ENCODE measurements around the gene LATS2. TPM values are rescaled to one million over a fixed set of nuclear protein-coding genes. Genes with fewer than 3 reads are reported as not detected.
A peak's percentile ranks its signal among the peaks of the same experiment; 100 is the strongest.

LATS2 gene
- total and polyA plus RNA-seq, 9 donors: 7.3 to 25.7 (median 17.7) TPM

DNA sequence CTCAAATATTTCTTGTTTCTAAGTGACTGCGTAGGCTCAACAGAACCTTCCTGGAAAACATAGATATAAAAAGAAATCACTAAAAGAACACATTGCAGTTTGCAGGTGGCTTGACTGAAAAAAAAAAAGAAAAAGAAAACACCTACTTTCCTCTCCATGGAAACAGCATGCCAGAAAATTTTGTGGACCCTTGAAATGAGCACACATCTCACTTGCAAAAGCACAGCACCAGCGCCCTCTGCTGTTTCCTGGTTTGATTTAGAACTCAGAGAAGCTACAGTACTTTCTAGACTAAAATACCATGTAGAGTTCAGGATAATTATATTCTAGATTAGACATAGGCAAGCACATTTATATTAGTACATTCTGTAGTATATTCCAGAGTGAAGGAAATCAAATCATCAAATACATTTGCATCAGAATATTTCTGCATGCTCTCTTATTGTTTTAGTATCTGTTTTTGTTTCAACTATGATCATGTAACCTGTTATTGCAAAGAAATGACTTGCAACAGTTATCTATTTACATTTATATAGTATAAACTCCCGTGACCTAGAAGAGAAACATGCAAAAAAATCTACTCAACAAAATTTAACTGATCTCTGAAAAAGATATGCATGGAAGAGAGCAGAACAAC, 136.5 kb downstream of the LATS2 start:
- Histone ChIP-seq H3K36me3 (ENCODE audit: control insufficient read depth, insufficient read depth, low read length) (no peaks in the 10 kb centered on the region), H3K9me3 (replicated peaks; ENCODE audit: control insufficient read depth, low read depth, low read length) (no peaks in the 10 kb centered on the region), H3K27ac (ENCODE audit: low read length) (no peak overlapping the region), H3K27me3 (ENCODE audit: control insufficient read depth, insufficient read depth, low read length) (no peaks in the 10 kb centered on the region), H3K4me1 (ENCODE audit: control insufficient read depth, insufficient read depth, low read length) (peaks cover 13% of the 10 kb centered on the region), H3K4me3 (ENCODE audit: low read length) (no peak overlapping the region)
- WGBS (ENCODE audit: insufficient coverage): no CpG with 5 or more reads among the region's 3 CpGs
- peak; percentile 93 for DNase-seq

- WGBS (ENCODE audit: insufficient coverage): 49% methylated on average over 4 of the region's 4 CpGs
- no peak overlapping the region for H3K4me3 ChIP-seq (ENCODE audit: low read length)
- no peaks in the 10 kb centered on the region for H3K27me3 ChIP-seq (ENCODE audit: control insufficient read depth, insufficient read depth, low read length)
- H3K9me3 ChIP-seq (replicated peaks; ENCODE audit: control insufficient read depth, low read depth, low read length): no peaks in the 10 kb centered on the region
- no peaks in the 10 kb centered on the region for H3K36me3 ChIP-seq (ENCODE audit: control insufficient read depth, insufficient read depth, low read length)
- peak; percentile 46 for DNase-seq
- H3K4me1 ChIP-seq (ENCODE audit: control insufficient read depth, insufficient read depth, low read length): peaks cover 13% of the 10 kb centered on the region
- peak overlapping the region; percentile 1 for H3K27ac ChIP-seq (ENCODE audit: low read length)
These were observed 138.1 kb downstream of the LATS2 start for GRCh38 chr13:20923272-20923671.

Other genes with a start within 250 kb of the LATS2 start
- 19.6 TPM for gene XPO4, start 158.8 kb downstream of the LATS2 start, total RNA-seq
- 10 to 100 TPM; 15.4 to 39.8 (median 25.6) TPM for gene XPO4, start 158.8 kb downstream of the LATS2 start, polyA plus RNA-seq (ENCODE audit: insufficient read depth in 1 of 8, insufficient read length in 8 of 8, low replicate concordance in 1 of 8)
- gene SAP18, start 78.5 kb upstream of the LATS2 start, total RNA-seq: 137 TPM
- gene SAP18, start 78.5 kb upstream of the LATS2 start, polyA plus RNA-seq (ENCODE audit: insufficient read depth in 1 of 8, insufficient read length in 8 of 8, low replicate concordance in 1 of 8): 100 to 1,000 TPM; 165 to 225 (median 187) TPM
- gene SKA3, start 115.0 kb upstream of the LATS2 start, total RNA-seq: 7.0 TPM
- gene SKA3, start 115.0 kb upstream of the LATS2 start, polyA plus RNA-seq (ENCODE audit: insufficient read depth in 1 of 8, insufficient read length in 8 of 8, low replicate concordance in 1 of 8): 1 to 10 TPM; 5.7 to 8.7 (median 6.6) TPM
- 18.2 TPM for gene MRPL57, start 115.1 kb upstream of the LATS2 start, total RNA-seq
- 10 to 100 TPM; 13.2 to 17.7 (median 16.1) TPM for gene MRPL57, start 115.1 kb upstream of the LATS2 start, polyA plus RNA-seq (ENCODE audit: insufficient read depth in 1 of 8, insufficient read length in 8 of 8, low replicate concordance in 1 of 8)

Measured in muscle of leg (tissue), 11 donors.